HepG2 (cell line): ENCODE data around the gene DBN1. TPM values are rescaled to one million over a fixed set of nuclear protein-coding genes. Genes with fewer than 3 reads are reported as not detected.

ENCODE experiments used
- ARID4A ChIP-seq: sonication (generic); formaldehyde crosslinking; IDR thresholded peaks from 2 replicates; pipeline ENCODE4 v1.5.0; 2020; ENCODE audit warnings: mild to moderate bottlenecking, missing genetic modification reagents, borderline replicate concordance
- ARNT2 ChIP-seq: sonication (generic); formaldehyde crosslinking; IDR thresholded peaks from 2 replicates; pipeline ENCODE4 v1.8.0; 2022; ENCODE audit warnings: mild to moderate bottlenecking, low read depth, missing genetic modification reagents, moderate library complexity
- GABPB1 ChIP-seq: IDR thresholded peaks from 2 replicates; pipeline ENCODE4 v1.6.1; 2016; ENCODE audit warnings: mild to moderate bottlenecking, missing genetic modification reagents, moderate library complexity, missing compliant biosample characterization
- GFI1 ChIP-seq: sonication (generic); formaldehyde crosslinking; IDR thresholded peaks from 2 replicates; pipeline ENCODE4 v1.5.0; 2020; ENCODE audit warnings: missing genetic modification reagents, mild to moderate bottlenecking, borderline replicate concordance
- MYC ChIP-seq: sonication (generic); formaldehyde crosslinking; IDR thresholded peaks from 2 replicates; pipeline ENCODE4 v1.9.0; 2021; ENCODE audit warnings: missing genetic modification reagents, borderline replicate concordance
- POLR2G ChIP-seq: fragments of 200-400 bp; formaldehyde crosslinking; IDR thresholded peaks from 2 replicates; pipeline ENCODE4 v1.6.1; 2018; ENCODE audit warnings: mild to moderate bottlenecking, low read depth, low read length, moderate library complexity
- PREB ChIP-seq: sonication (generic); formaldehyde crosslinking; IDR thresholded peaks from 2 replicates; pipeline ENCODE4 v1.4.0; 2020; ENCODE audit warnings: missing genetic modification reagents
- SP1 ChIP-seq, 2 experiments: fragments of 450-650 bp in 1 of 2; sonication (generic) in 1 of 2; formaldehyde crosslinking in 1 of 2; IDR thresholded peaks; 2 replicates each; pipeline versions ENCODE4 v1.4.0 to v1.6.1; 2016 to 2020; ENCODE audit warnings: missing genetic modification reagents in 1 of 2
- XRCC5 ChIP-seq: fragments of 200-400 bp; formaldehyde crosslinking; optimal IDR thresholded peaks from 2 replicates; pipeline ENCODE3; 2017; ENCODE audit warnings: mild to moderate bottlenecking, low read length
- ZNF124 ChIP-seq: sonication (generic); formaldehyde crosslinking; IDR thresholded peaks from 2 replicates; pipeline ENCODE4 v1.4.0; 2020; ENCODE audit warnings: missing genetic modification reagents
- polyA plus RNA-seq, 8 experiments: library from polyadenylated mRNA; depleted of rRNA in 3 of 8; stranded (reverse) in 7 of 8; unstranded in 1 of 8; fragments of >200 nt; fragmentation: Illumina TruSeq in 4 of 8; extraction: Trizol in 4 of 8; gene quantifications; 2 replicates each; pipeline versions ENCODE4 v1.2.1 to v1.2.3, GENCODE V29; 2011 to 2016; ENCODE audit warnings: low read depth in 4 of 8, missing spikeins in 1 of 8, mixed read lengths in 1 of 8; ENCODE audit not compliant: insufficient read depth in 1 of 8
- total RNA-seq, 5 experiments: library from RNA; depleted of rRNA; stranded (reverse); fragments of >200 nt; fragmentation: Illumina TruSeq; extraction: Trizol; gene quantifications; 2 replicates each; pipeline ENCODE4 v1.2.3, GENCODE V29; 2016; ENCODE audit warnings: low read depth in 1 of 5
- TF ChIP-seq, protein P1 (sequence below), 2 experiments: IDR thresholded peaks; 2 replicates each; pipeline ENCODE4 v1.6.1; 2011 to 2012; ENCODE audit warnings: low read length in 2 of 2, borderline replicate concordance in 1 of 2, low read depth in 1 of 2, mild to moderate bottlenecking in 1 of 2, moderate library complexity in 1 of 2
- TF ChIP-seq, protein P2 (sequence below): sonication (generic); formaldehyde crosslinking; IDR thresholded peaks from 2 replicates; pipeline ENCODE4 v1.4.0; 2020; ENCODE audit warnings: missing genetic modification reagents, borderline replicate concordance
- TF ChIP-seq, protein P3 (sequence below): sonication (generic); formaldehyde crosslinking; IDR thresholded peaks from 2 replicates; pipeline ENCODE4 v1.5.1; 2020; ENCODE audit warnings: missing genetic modification reagents, mild to moderate bottlenecking, borderline replicate concordance

The DBN1 gene
- total and polyA plus RNA-seq, 2 of the 13 experiments (the other 11 are each of a cell fraction or from before 2014, with no cell fraction given): 27.0 to 37.3 TPM

GRCh38 chr5:177472460-177473442 is 683 bp downstream of the DBN1 start (continued):
- TF ChIP-seq, protein P1, sequence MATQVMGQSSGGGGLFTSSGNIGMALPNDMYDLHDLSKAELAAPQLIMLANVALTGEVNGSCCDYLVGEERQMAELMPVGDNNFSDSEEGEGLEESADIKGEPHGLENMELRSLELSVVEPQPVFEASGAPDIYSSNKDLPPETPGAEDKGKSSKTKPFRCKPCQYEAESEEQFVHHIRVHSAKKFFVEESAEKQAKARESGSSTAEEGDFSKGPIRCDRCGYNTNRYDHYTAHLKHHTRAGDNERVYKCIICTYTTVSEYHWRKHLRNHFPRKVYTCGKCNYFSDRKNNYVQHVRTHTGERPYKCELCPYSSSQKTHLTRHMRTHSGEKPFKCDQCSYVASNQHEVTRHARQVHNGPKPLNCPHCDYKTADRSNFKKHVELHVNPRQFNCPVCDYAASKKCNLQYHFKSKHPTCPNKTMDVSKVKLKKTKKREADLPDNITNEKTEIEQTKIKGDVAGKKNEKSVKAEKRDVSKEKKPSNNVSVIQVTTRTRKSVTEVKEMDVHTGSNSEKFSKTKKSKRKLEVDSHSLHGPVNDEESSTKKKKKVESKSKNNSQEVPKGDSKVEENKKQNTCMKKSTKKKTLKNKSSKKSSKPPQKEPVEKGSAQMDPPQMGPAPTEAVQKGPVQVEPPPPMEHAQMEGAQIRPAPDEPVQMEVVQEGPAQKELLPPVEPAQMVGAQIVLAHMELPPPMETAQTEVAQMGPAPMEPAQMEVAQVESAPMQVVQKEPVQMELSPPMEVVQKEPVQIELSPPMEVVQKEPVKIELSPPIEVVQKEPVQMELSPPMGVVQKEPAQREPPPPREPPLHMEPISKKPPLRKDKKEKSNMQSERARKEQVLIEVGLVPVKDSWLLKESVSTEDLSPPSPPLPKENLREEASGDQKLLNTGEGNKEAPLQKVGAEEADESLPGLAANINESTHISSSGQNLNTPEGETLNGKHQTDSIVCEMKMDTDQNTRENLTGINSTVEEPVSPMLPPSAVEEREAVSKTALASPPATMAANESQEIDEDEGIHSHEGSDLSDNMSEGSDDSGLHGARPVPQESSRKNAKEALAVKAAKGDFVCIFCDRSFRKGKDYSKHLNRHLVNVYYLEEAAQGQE (IDR thresholded peaks at IDR 0.05; ENCODE audit: borderline replicate concordance in 1 of 2, low read depth in 1 of 2, low read length in 2 of 2): no peak
- TF ChIP-seq ZNF124 (no peak), PREB (CRISPR knock-in tag) (no peak), MYC (peak; percentile 62), ARID4A (CRISPR knock-in tag) (peak; percentile 24; the same call in 1 of the 2 replicates), GFI1 (no peak), GABPB1 (CRISPR knock-in tag) (peak; percentile 38; the same call in 1 of the 2 replicates), ARNT2 (CRISPR knock-in tag) (0 out of 2 replicates have a peak, but pooled peaks have one; percentile 46), SP1 (IDR thresholded peaks at IDR 0.05) (no peak), SP1 (CRISPR knock-in tag; IDR thresholded peaks at IDR 0.05) (0 out of 2 replicates have a peak, but pooled peaks have one; percentile 17), XRCC5 (peak; percentile 20), POLR2G (peak; percentile 26; the same call in 1 of the 2 replicates)
- TF ChIP-seq, protein P2, sequence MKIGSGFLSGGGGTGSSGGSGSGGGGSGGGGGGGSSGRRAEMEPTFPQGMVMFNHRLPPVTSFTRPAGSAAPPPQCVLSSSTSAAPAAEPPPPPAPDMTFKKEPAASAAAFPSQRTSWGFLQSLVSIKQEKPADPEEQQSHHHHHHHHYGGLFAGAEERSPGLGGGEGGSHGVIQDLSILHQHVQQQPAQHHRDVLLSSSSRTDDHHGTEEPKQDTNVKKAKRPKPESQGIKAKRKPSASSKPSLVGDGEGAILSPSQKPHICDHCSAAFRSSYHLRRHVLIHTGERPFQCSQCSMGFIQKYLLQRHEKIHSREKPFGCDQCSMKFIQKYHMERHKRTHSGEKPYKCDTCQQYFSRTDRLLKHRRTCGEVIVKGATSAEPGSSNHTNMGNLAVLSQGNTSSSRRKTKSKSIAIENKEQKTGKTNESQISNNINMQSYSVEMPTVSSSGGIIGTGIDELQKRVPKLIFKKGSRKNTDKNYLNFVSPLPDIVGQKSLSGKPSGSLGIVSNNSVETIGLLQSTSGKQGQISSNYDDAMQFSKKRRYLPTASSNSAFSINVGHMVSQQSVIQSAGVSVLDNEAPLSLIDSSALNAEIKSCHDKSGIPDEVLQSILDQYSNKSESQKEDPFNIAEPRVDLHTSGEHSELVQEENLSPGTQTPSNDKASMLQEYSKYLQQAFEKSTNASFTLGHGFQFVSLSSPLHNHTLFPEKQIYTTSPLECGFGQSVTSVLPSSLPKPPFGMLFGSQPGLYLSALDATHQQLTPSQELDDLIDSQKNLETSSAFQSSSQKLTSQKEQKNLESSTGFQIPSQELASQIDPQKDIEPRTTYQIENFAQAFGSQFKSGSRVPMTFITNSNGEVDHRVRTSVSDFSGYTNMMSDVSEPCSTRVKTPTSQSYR (CRISPR knock-in tag): peak; percentile 61; the same call in 1 of the 2 replicates
- TF ChIP-seq, protein P3, sequence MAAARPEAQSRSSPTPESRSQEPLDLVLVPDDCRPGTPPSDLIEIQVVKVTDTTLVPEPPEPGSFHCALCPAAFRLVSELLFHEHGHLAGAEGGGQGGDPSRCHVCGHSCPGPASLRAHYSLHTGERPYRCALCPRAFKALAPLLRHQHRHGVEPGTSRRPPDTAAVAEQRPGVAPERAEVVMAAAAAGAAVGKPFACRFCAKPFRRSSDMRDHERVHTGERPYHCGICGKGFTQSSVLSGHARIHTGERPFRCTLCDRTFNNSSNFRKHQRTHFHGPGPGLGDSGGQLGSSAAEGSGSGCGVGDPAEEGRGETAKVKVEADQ (CRISPR knock-in tag): 0 out of 2 replicates have a peak, but pooled peaks have one; percentile 12
